ENCODE results near the gene MED13L.
A peak's percentile ranks its signal among the peaks of the same experiment; 100 is the strongest.
"Not testable (repeated sequence)": the region's sequence is repeated elsewhere in the genome, so short reads cannot be mapped to it uniquely, and the experiment has no call there.

MED13L gene

DNA sequence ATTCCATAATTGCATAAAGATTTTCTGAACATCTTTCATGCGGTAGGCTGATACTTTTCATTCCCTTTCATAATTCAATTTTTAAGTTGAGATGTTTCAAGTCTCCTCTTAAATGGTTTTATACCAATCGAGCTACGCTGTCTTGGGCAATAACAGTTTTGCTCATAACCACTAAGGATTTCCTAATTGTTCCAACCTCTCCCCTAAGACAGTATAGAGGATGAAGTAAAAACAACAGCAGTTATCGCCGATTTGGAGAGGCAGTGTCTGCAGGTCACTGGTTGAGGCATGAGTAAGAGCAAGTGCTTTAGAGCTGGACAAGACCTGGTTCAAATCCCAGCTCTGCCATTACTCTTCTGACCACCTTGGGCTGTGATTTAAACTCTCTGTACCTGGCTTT, 6.9 kb upstream of the MED13L start:
- Histone ChIP-seq H3K36me3 (ENCODE audit: control insufficient read depth, insufficient read depth, low read length) (no peaks in the 10 kb centered on the region), H3K4me1 (ENCODE audit: control insufficient read depth, insufficient read depth, low read length) (no peaks in the 10 kb centered on the region), H3K9ac (ENCODE audit: low read length) (no peak overlapping the region), H3K27me3 (ENCODE audit: control insufficient read depth, insufficient read depth, low read length) (no peaks in the 10 kb centered on the region), H3K9me3 (ENCODE audit: control insufficient read depth, low read length) (no peaks in the 10 kb centered on the region), H3K4me3 (ENCODE audit: low read length) (no peak overlapping the region)

DNA sequence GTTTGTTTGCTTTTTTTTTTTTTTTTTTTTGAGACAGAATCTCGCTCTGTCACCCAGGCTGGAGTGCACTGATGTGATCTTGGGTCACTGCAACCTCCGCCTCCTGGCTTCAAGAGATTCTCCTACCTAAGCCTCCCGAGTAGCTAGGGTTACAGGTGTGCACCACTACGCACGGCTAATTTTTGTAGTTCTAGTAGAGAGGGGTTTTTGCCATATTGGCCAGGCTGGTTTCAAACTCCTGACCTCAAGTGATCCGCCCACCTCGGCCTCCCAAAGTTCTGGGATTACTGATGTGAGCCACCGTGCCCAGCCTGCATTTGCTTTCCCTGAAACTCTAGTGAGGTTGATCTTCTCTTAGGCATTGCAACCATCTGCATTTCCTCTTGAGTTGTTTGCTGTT, 6.4 kb upstream of the MED13L start:
- H3K4me3 ChIP-seq (ENCODE audit: low read length); H3K9me3 ChIP-seq (ENCODE audit: control insufficient read depth, low read length); H3K9ac ChIP-seq (ENCODE audit: low read length); H3K36me3 ChIP-seq (ENCODE audit: control insufficient read depth, insufficient read depth, low read length); H3K27me3 ChIP-seq (ENCODE audit: control insufficient read depth, insufficient read depth, low read length); H3K4me1 ChIP-seq (ENCODE audit: control insufficient read depth, insufficient read depth, low read length): not testable (repeated sequence)

DNA sequence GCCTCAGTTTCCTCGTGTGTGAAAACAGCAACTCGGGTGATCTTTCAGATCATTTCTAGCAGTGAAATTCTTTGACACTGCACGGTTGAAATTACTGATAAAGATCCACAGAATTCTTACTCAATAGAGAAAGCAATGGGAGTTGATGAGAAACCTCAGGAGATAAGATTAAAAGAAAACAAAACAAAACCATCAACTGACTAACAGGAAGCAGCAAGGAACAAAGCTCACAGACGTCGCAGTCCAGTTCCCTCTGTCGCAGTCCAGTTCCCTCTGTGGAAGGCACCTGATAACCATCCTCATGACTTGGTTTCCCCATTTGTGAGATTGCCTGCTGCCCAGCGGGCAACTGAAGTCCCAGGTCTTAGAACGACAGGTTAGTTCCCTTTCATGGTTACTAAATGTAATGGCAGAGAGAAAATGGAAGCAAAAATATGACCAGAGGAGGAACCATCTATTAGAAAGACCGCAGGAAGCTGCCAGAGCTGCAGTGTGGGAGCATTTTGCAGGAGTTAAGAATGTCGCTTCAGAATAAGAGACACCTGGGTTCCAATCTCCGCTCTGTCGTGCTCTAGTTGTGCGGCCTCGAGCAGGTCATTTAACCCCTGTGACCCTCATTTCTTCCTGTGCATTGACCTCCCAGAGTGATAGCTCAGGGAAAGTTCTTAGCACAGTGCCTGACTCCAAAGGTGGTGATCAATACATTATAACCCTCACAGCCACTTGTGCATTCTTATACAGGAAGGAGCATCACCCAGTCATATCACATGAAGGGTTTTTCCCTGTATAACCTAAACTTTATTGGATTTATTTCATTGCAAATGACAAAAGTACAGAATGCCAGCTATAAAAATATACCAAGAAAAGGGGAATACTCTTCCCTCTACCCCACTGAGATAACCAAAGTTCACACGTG, 5.1 kb upstream of the MED13L start:
- H3K4me3 ChIP-seq (ENCODE audit: low read length) = no peak overlapping the region
- H3K9ac ChIP-seq (ENCODE audit: low read length) = no peak overlapping the region
- no peaks in the 10 kb centered on the region for H3K27me3 ChIP-seq (ENCODE audit: control insufficient read depth, insufficient read depth, low read length)
- no peaks in the 10 kb centered on the region for H3K9me3 ChIP-seq (ENCODE audit: control insufficient read depth, low read length)
- H3K36me3 ChIP-seq (ENCODE audit: control insufficient read depth, insufficient read depth, low read length) = no peaks in the 10 kb centered on the region
- H3K4me1 ChIP-seq (ENCODE audit: control insufficient read depth, insufficient read depth, low read length) = no peaks in the 10 kb centered on the region

DNA sequence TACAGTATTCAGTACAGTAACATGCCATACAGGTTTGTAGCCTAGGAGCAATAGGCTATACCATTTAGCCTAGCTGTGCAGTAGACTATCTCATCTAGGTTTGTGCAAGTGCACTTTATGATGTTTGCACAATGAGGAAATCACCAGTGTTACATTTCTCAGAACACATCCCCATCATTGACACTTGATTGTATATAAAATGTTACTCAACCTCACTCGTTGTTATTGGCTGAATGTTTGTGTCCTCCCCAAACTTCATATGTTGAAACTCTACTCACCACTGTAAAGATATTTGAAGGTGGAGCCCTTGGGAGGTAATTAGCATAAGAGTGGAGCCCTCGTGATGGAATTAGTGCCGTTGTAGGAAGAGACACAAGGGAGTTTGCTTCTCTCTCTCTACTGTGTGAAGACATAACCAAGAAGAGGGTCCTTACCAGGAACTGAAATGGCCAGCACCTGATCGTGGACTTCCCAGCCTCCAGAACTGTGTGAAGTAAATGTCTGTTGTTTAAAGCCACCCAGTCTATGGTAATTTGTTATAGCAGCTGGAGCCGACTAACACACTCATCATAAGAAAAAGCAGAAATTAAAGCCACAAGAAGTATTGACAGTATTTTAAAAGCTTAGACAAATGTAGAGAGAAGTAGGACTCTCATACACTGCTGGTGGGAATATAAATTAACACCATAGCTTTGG, 3.2 kb upstream of the MED13L start:
- no peaks in the 10 kb centered on the region for H3K9me3 ChIP-seq (ENCODE audit: control insufficient read depth, low read length)
- no peaks in the 10 kb centered on the region for H3K27me3 ChIP-seq (ENCODE audit: control insufficient read depth, insufficient read depth, low read length)
- H3K4me1 ChIP-seq (ENCODE audit: control insufficient read depth, insufficient read depth, low read length) = no peaks in the 10 kb centered on the region
- no peak overlapping the region for H3K4me3 ChIP-seq (ENCODE audit: low read length)
- H3K36me3 ChIP-seq (ENCODE audit: control insufficient read depth, insufficient read depth, low read length) = no peaks in the 10 kb centered on the region
- H3K9ac ChIP-seq (ENCODE audit: low read length) = no peak overlapping the region

DNA sequence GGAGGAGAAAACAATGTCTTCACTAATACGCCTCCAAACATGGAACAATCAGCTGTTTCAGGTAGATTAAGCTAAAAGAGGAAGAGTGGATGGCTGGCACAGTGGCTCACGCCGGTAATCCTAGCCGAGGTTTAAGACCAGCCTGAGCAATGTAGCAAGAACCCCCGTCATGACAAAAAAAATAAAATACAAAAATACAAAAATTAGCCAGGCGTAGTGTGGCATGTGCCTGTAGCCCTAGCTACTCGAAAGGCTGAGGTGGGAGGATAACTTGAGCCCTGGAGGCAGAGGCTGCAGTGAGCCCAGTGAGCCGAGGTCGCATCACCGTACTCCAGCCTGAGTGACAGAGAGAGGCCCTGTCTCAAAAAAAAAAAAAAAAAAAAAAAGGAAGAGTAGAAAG, 1.2 kb upstream of the MED13L start:
- H3K9me3 ChIP-seq (ENCODE audit: control insufficient read depth, low read length) = no peaks in the 10 kb centered on the region
- no peaks in the 10 kb centered on the region for H3K27me3 ChIP-seq (ENCODE audit: control insufficient read depth, insufficient read depth, low read length)
- no peak overlapping the region for H3K4me3 ChIP-seq (ENCODE audit: low read length)
- H3K9ac ChIP-seq (ENCODE audit: low read length) = no peak overlapping the region
- no peaks in the 10 kb centered on the region for H3K36me3 ChIP-seq (ENCODE audit: control insufficient read depth, insufficient read depth, low read length)
- no peaks in the 10 kb centered on the region for H3K4me1 ChIP-seq (ENCODE audit: control insufficient read depth, insufficient read depth, low read length)

DNA sequence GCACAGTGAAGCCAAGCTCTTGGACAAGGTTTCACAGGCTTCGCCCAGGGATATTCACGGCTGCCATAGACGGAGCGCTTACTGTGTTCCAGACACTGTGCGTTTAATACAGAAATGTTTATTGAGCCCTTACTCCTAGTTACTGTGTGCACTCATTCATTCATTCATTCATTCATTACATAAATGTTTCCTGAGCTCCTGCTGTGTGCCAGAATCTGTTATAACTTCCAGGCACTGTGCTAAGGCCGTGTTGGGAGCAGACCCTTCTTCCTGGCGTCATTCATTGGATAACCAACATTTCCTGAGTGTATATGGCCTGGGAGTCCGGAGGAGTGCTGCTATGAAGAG, 760 bp upstream of the MED13L start:
- no peaks in the 10 kb centered on the region for H3K4me1 ChIP-seq (ENCODE audit: control insufficient read depth, insufficient read depth, low read length)
- no peak overlapping the region for H3K4me3 ChIP-seq (ENCODE audit: low read length)
- no peaks in the 10 kb centered on the region for H3K27me3 ChIP-seq (ENCODE audit: control insufficient read depth, insufficient read depth, low read length)
- H3K36me3 ChIP-seq (ENCODE audit: control insufficient read depth, insufficient read depth, low read length) = no peaks in the 10 kb centered on the region
- H3K9ac ChIP-seq (ENCODE audit: low read length) = peak overlapping the region; percentile 52
- no peaks in the 10 kb centered on the region for H3K9me3 ChIP-seq (ENCODE audit: control insufficient read depth, low read length)

DNA sequence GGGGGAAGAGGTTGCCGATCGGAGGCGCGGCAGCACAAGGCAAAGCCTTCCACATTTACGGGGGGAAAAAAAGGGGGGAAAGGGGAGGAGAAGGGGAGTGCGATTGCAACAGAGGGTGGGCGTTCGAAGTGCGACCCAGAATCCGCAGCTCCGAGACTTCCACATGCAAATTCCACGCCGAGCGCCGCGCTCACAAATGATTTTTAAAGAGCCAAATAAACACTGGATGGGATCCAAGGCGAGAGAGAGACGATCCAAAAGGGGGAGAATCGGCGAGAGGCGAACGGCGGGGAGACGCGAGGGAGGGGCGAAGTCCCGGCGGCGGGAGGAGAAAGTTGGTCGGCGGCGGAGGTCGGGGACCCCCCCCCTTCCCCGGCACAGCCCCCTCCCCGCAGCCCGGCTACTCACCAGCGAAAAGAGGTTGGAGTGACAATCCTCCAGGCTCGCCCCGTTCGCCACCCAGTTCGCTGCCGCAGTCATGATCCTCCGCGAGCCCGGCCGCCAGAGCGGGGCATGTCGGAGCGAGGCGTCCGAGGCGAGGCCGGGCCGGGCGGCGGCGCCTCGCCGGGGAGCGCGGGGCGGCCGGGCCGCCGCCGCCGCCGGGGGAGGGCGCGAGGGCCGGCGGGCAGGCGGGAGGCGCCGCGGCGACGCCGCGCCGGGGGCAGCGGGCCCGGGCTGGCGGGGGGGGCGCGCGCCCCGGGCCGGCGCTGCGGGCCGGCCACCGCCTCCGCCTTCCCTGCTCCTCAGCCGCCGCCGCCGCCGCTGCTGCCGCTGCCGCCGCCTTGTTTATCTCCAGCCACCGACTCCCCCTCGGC, 634 bp downstream of the MED13L start:
- peaks cover 4% of the 10 kb centered on the region for H3K4me1 ChIP-seq (ENCODE audit: control insufficient read depth, insufficient read depth, low read length)
- H3K27me3 ChIP-seq (ENCODE audit: control insufficient read depth, insufficient read depth, low read length) = no peaks in the 10 kb centered on the region
- peak overlapping the region; percentile 70 for H3K9ac ChIP-seq (ENCODE audit: low read length)
- H3K9me3 ChIP-seq (ENCODE audit: control insufficient read depth, low read length) = no peaks in the 10 kb centered on the region
- H3K4me3 ChIP-seq (ENCODE audit: low read length) = peak overlapping the region; percentile 34
- H3K36me3 ChIP-seq (ENCODE audit: control insufficient read depth, insufficient read depth, low read length) = no peaks in the 10 kb centered on the region

DNA sequence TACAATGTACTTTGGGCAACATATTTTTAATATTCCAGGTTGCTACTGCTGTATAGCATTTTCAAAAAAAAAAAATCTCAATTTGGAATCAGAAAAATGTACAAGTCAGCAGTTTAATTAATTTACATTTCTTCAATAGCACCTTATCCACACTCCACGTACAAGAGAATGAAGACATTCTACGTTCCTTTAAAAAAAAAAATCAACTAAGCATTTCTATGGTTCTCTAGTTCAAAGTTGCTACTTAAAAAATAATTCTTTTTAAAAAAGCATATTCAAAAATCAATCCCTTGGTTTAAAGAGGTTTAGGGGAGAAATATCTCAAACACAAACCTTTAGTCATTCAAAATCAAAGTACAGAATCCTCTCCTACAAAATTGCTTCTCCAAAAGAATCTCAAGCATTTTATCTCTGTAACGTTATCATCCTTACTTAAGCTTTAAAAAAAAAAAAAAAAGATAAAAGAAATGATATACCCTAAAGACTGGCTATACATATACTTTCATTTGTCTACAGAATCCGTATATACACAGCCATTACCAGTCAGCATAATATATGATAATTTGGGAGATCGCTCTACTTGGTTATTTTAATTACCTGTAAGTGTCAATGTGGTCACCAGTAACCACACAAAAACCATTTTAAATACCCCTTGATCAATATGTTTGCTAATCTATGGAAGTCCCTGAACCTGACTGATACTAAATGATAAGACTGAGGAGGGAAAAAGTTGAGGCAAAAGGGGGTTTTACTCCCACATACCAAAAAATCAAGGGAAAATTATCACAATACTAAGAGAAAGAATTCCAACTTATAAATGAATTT, 2.7 kb downstream of the MED13L start:
- Histone ChIP-seq H3K9ac (ENCODE audit: low read length) (no peak overlapping the region), H3K9me3 (ENCODE audit: control insufficient read depth, low read length) (no peaks in the 10 kb centered on the region), H3K27me3 (ENCODE audit: control insufficient read depth, insufficient read depth, low read length) (no peaks in the 10 kb centered on the region), H3K4me3 (ENCODE audit: low read length) (no peak overlapping the region), H3K36me3 (ENCODE audit: control insufficient read depth, insufficient read depth, low read length) (no peaks in the 10 kb centered on the region), H3K4me1 (ENCODE audit: control insufficient read depth, insufficient read depth, low read length) (peaks cover 4% of the 10 kb centered on the region)

DNA sequence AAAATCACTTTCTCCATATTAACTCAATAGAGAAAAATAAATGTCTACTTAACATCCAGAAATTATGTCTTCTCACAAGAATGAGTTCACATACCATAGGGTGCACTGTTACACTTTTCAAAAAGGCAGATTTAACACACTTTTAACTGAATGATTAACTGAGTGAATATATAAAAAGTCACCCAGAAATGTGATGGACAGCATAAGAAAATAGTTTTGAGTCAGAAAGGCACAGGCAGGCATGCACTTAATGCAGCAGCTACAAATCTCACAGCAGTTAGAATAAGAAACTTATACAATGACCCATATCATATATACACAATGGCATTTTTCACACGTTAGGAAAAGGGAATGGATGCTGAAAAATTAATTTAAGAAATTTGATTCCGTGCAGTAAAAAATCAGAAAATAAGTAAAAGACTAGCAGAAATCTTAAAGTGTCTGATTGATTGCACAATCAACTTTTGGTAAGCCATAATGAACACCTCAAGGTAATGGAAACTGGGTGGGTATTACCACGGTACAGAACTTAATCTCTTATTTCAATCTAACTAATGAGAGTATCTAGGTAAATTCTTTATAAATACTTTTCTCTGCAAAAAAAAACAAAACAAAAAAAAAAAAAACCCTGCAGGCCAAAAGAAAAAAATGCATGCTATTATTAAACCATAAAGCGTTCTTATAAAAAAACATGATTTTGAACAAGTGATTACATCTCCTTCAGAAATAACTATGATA, 3.5 kb downstream of the MED13L start:
- H3K9me3 ChIP-seq (ENCODE audit: control insufficient read depth, low read length) = no peaks in the 10 kb centered on the region
- H3K27me3 ChIP-seq (ENCODE audit: control insufficient read depth, insufficient read depth, low read length) = no peaks in the 10 kb centered on the region
- H3K9ac ChIP-seq (ENCODE audit: low read length) = no peak overlapping the region
- H3K36me3 ChIP-seq (ENCODE audit: control insufficient read depth, insufficient read depth, low read length) = no peaks in the 10 kb centered on the region
- H3K4me1 ChIP-seq (ENCODE audit: control insufficient read depth, insufficient read depth, low read length) = peaks cover 4% of the 10 kb centered on the region
- H3K4me3 ChIP-seq (ENCODE audit: low read length) = no peak overlapping the region

DNA sequence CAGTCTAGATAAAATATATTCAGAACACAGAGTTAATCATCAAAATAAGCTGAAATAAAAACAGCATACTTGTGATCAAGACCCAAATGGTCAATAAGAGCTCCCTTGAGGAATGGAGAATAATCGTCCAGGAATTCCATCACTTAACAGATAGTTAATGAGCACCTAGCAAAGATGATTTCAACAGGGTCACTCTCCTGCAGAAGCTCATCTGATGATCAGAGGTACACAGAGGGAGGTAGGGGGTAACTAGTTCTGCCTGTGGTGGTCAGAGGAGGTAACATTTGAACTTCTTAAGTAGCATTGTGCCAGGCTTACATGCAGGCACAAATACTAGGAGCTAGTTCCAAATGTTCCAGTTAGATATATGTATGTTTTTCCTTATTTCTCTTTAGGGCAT, 9.5 kb downstream of the MED13L start:
- Histone ChIP-seq H3K4me3 (ENCODE audit: low read length) (no peak overlapping the region), H3K36me3 (ENCODE audit: control insufficient read depth, insufficient read depth, low read length) (no peaks in the 10 kb centered on the region), H3K9me3 (ENCODE audit: control insufficient read depth, low read length) (no peaks in the 10 kb centered on the region), H3K27me3 (ENCODE audit: control insufficient read depth, insufficient read depth, low read length) (no peaks in the 10 kb centered on the region), H3K9ac (ENCODE audit: low read length) (no peak overlapping the region), H3K4me1 (ENCODE audit: control insufficient read depth, insufficient read depth, low read length) (peaks cover 16% of the 10 kb centered on the region)

Measured in mucosa of stomach (tissue), 1 donor.